Stimulated activated CD4-positive, alpha-beta T cell treated with anti-CD3 and anti-CD28 coated beads, Interleukin-12 subunit alpha, Interleukin-12 subunit beta, amount 100 ng/mL, for 48 hours (primary cell): Measurements from ENCODE around the gene HIRA.

ENCODE experiments used
- DNase-seq, 3 donors: peaks; one replicate each; pipeline ENCODE4 v3.0.0-alpha.2; 2020; ENCODE audit warnings: low read depth in 2 of 3, low spot score in 1 of 3

HIRA gene

GRCh38 chr22:19431649-19432132 lies at the start of gene HIRA:
TSS of gene HIRA (minus strand) at chr22:19431733. CDS start at chr22:19431476, 257 bp downstream.
- peak; percentile 78 to 87 (median 82) for DNase-seq

GRCh38 chr22:19480789-19481188 lies 49.3 kb upstream of the HIRA start:
- no peak for DNase-seq

- DNase-seq: no peak
Observed at GRCh38 chr22:19480173-19480568, 48.6 kb upstream of the HIRA start.

GRCh38 chr22:19479355-19480172 lies 48.0 kb upstream of the HIRA start, which contains the start of gene CDC45:
TSS of gene CDC45 (plus strand) at chr22:19479920. CDS start at chr22:19479969, 49 bp downstream.
- DNase-seq: peak; percentile 87 to 90 (median 90)

GRCh38 chr22:19478901-19479354 lies 47.4 kb upstream of the HIRA start, which contains the start of gene UFD1:
TSS of gene UFD1 (minus strand) at chr22:19479193. CDS start at chr22:19479085, 108 bp downstream.
- DNase-seq: peak; percentile 68 to 74 (median 69)

- no peak for DNase-seq
Observed at GRCh38 chr22:19478045-19478900, 46.7 kb upstream of the HIRA start.

GRCh38 chr22:19477321-19478044 lies 46.0 kb upstream of the HIRA start:
- DNase-seq: no peak

- DNase-seq: no peak
Observed at GRCh38 chr22:19476023-19476422, 44.5 kb upstream of the HIRA start.

- DNase-seq: no peak
Observed at GRCh38 chr22:19473578-19473977, 42.0 kb upstream of the HIRA start.

- no peak for DNase-seq
Observed at GRCh38 chr22:19472233-19472632, 40.7 kb upstream of the HIRA start.

GRCh38 chr22:19471572-19471971 lies 40.0 kb upstream of the HIRA start:
- DNase-seq: no peak

- DNase-seq: no peak
Observed at GRCh38 chr22:19470010-19470409, 38.5 kb upstream of the HIRA start.

GRCh38 chr22:19469421-19469820 lies 37.9 kb upstream of the HIRA start:
- no peak for DNase-seq

GRCh38 chr22:19467912-19468311 lies 36.4 kb upstream of the HIRA start:
- DNase-seq: no peak

- no peak for DNase-seq
Observed at GRCh38 chr22:19466848-19467752, 35.6 kb upstream of the HIRA start.

GRCh38 chr22:19466126-19466716 lies 34.7 kb upstream of the HIRA start:
- DNase-seq: no peak

GRCh38 chr22:19464975-19465374 lies 33.4 kb upstream of the HIRA start:
- no peak for DNase-seq

GRCh38 chr22:19464546-19464945 lies 33.0 kb upstream of the HIRA start:
- DNase-seq: no peak
